Pancreas (tissue), 10 donors: ENCODE data around the gene DNAJA1. TPM values are rescaled to one million over a fixed set of nuclear protein-coding genes. Genes with fewer than 3 reads are reported as not detected.

Experiments
- ATAC-seq, 4 donors: fragments of 200-7000 bp; cut with Tn5 transposase; one replicate each; pipeline versions ENCODE4 v1.8.0 to v1.9.1; 2020; ENCODE audit warnings: mild to moderate bottlenecking in 4 of 4, moderate library complexity in 4 of 4
- DNase-seq, 6 donors: peaks; one replicate each; pipeline ENCODE4 v3.0.0-alpha.2; 2020
- FAIRE-seq: peaks from 2 replicates; lab custom pipeline; 2012; peaks lifted over from hg19 to GRCh38; lab: Jason Lieb, UNC
- H3K27ac ChIP-seq, 4 donors: fragments of 200-600 bp; sonication (generic); 1 replicate in 3 of 4; 2 replicates in 1 of 4; pipeline versions ENCODE4 v1.5.0 to v1.8.0; 2020
- H3K27me3 ChIP-seq, 4 donors: fragments of 200-600 bp; one replicate each; pipeline ENCODE4 v1.8.0; 2021
- H3K36me3 ChIP-seq, 3 donors: fragments of 200-600 bp; sonication (generic) in 1 of 3; one replicate each; pipeline versions ENCODE4 v1.5.0 to v1.8.0; 2020 to 2021
- H3K4me1 ChIP-seq, 3 donors: fragments of 200-600 bp; one replicate each; pipeline ENCODE4 v1.8.0; 2021
- H3K4me3 ChIP-seq, 4 donors: fragments of 200-600 bp; sonication (generic) in 2 of 4; one replicate each; pipeline versions ENCODE4 v1.5.0 to v1.8.0; 2020 to 2021
- H3K9me3 ChIP-seq, 4 donors: fragments of 200-600 bp; one replicate each; pipeline ENCODE4 v1.8.0; 2021
- WGBS, 2 donors: extraction: QIAGEN DNeasy Blood & Tissue Kit; methylation state at CpG; one replicate each; pipeline ENCODE4 v1.1.7; 2013; 5-methylcytosine and 5-hydroxymethylcytosine counted together
- intact Hi-C, 3 donors: fragments of 100-400 bp; cut with DNase I; formaldehyde crosslinking; loops; one replicate each; pipeline versions ENCODE4 v1.11.1 to v1.14.2; 2022
- polyA plus RNA-seq, 2 donors: library from polyadenylated mRNA; stranded (reverse); fragments of 200-250 nt; gene quantifications; one replicate each; pipeline ENCODE4 v1.2.3, GENCODE V29; 2013
- total RNA-seq, 6 donors: library from RNA; stranded (reverse); fragmentation: NEBNext Ultra II Directional in 4 of 6; extraction: Animal tissue kit (Norgen Biotek cat#: 25700) in 4 of 6; gene quantifications; one replicate each; pipeline versions ENCODE4 v1.2.1 to v1.2.4, GENCODE V29; 2021 to 2023
- TF ChIP-seq, protein P1 (sequence below), 4 donors: fragments of 200-600 bp; sonication (generic) in 3 of 4; IDR thresholded peaks; one replicate each; pipeline versions ENCODE4 v1.5.0 to v1.8.0; 2021; ENCODE audit warnings: antibody characterized with exemption in 4 of 4
- donor health status: healthy with polysubstance abuse.
- donor health status: DM: no; HTN: no; CAD: no; lungs with moderate emphysema.
- donor health status: DM: no; HTN: no; CAD: no.
- donor health status: control.
- donor health status: control.
- donor health status: Bipolar disorder and iron deficiency.
- donor health status: DM: yes; HTN: yes; CAD: no.
- donor health status: DM: no; HTN: no; CAD: no.
- donor health status: DM: no; HTN: no; CAD: no.
- donor health status: DM: yes; HTN: yes; CAD: no.

Gene DNAJA1
- total and polyA plus RNA-seq, 8 donors: 21.2 to 65.5 (median 34.4) TPM

- Histone ChIP-seq H3K4me1 (peaks cover 8 to 44% (median 40%) of the 10 kb centered on the region in 3 donors), H3K9me3 (no peaks in the 10 kb centered on the region), H3K27me3 (no peaks in the 10 kb centered on the region), H3K27ac (peak overlapping the region; percentile 95 to 100 (median 98)), H3K4me3 (peak overlapping the region; percentile 79 to 100 (median 100)), H3K36me3 (peaks cover 0 to 6% (median 3%) of the 10 kb centered on the region in 3 donors)
- intact Hi-C loops: no loop called here
- DNase-seq (peak; percentile 62 to 86 (median 70)), FAIRE-seq (no peak), ATAC-seq (peak; percentile 51 to 80 (median 70))
- 0 to 2% methylated on average over 25 to 36 of the region's 36 CpGs for WGBS, 2 donors
- TF ChIP-seq, protein P1, sequence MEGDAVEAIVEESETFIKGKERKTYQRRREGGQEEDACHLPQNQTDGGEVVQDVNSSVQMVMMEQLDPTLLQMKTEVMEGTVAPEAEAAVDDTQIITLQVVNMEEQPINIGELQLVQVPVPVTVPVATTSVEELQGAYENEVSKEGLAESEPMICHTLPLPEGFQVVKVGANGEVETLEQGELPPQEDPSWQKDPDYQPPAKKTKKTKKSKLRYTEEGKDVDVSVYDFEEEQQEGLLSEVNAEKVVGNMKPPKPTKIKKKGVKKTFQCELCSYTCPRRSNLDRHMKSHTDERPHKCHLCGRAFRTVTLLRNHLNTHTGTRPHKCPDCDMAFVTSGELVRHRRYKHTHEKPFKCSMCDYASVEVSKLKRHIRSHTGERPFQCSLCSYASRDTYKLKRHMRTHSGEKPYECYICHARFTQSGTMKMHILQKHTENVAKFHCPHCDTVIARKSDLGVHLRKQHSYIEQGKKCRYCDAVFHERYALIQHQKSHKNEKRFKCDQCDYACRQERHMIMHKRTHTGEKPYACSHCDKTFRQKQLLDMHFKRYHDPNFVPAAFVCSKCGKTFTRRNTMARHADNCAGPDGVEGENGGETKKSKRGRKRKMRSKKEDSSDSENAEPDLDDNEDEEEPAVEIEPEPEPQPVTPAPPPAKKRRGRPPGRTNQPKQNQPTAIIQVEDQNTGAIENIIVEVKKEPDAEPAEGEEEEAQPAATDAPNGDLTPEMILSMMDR (IDR thresholded peaks at IDR 0.05): no peak
Measured at GRCh38 chr9:33025572-33026342, 684 bp downstream of the DNAJA1 start.

DNA sequence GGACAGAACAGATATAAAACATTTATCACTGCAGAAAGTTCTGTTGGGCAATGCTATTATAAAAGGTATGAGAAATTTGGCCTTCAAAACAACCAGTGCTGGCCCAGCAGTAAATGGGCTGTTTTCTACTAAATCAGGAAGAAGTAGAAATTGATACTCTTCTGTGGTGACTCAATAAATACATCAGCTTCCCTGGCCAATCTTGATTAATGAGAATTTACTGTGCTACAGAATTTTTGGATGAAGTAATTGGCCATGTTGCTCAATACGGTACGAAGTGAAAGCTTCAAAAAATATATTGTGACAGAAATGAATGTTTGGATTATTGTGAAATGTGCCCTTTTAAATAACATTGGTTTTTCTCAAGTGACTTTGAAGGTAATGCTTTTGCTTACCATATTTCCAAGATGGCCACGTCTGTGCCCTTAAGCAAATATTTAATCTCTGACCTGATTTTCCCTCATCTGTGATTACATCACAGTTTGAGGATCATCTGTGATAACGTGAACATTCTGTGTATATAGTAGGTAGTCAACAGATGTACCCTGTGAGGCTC, 4.2 kb downstream of the DNAJA1 start:
- Histone ChIP-seq H3K4me3 (no peak overlapping the region), H3K9me3 (no peaks in the 10 kb centered on the region), H3K36me3 (peaks cover 3 to 32% (median 14%) of the 10 kb centered on the region in 3 donors), H3K27me3 (no peaks in the 10 kb centered on the region), H3K4me1 (peaks cover 8 to 51% (median 36%) of the 10 kb centered on the region in 3 donors), H3K27ac (peak overlapping the region in 2 of 4 donors; percentile 21 to 24)
- ATAC-seq (no peak), DNase-seq (no peak), FAIRE-seq (no peak)
- TF ChIP-seq, protein P1 (IDR thresholded peaks at IDR 0.05): no peak
- 8 to 11% methylated on average over 4 of the region's 4 CpGs for WGBS, 2 donors
- intact Hi-C loops: no loop called here

GRCh38 chr9:33030285-33030684, 5.2 kb downstream of the DNAJA1 start:
- DNase-seq: no peak
- intact Hi-C loops: no loop called here
- peaks cover 8 to 51% (median 36%) of the 10 kb centered on the region in 3 donors for H3K4me1 ChIP-seq
- peaks cover 3 to 41% (median 23%) of the 10 kb centered on the region in 3 donors for H3K36me3 ChIP-seq
- H3K4me3 ChIP-seq: no peak overlapping the region
- whole genome bisulfite sequencing, 2 donors: 83 to 87% methylated on average over 5 of the region's 5 CpGs
- ATAC-seq: no peak
- no peak overlapping the region for H3K27ac ChIP-seq
- no peaks in the 10 kb centered on the region for H3K9me3 ChIP-seq
- no peaks in the 10 kb centered on the region for H3K27me3 ChIP-seq
- TF ChIP-seq, protein P1 (IDR thresholded peaks at IDR 0.05): no peak
- no peak for FAIRE-seq

DNA sequence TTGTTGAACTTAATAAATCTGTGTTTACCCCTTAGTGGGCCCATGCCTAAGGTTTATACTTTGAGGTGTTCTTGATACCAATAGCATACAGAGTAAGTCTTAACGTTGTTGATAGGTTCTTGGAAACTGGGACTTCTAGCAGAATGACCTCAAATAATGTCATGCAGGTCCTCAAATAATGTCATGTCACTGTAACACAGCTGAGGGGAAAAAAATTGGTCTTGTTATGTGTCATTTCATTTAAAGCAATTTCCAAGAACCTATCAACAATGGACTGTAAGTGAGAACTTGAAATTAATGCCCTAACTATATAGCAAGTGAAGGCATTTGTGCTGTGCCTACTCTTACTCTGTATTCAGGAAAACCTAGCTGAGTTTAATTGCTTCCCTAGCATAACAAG, 7.2 kb downstream of the DNAJA1 start:
- Histone ChIP-seq H3K4me3 (no peak overlapping the region), H3K4me1 (peaks cover 4 to 42% (median 25%) of the 10 kb centered on the region in 3 donors), H3K27me3 (no peaks in the 10 kb centered on the region), H3K9me3 (no peaks in the 10 kb centered on the region), H3K36me3 (peaks cover 10 to 61% (median 40%) of the 10 kb centered on the region in 3 donors), H3K27ac (no peak overlapping the region)
- TF ChIP-seq, protein P1 (IDR thresholded peaks at IDR 0.05): no peak
- FAIRE-seq: no peak
- no peak for DNase-seq
- intact Hi-C loops: no loop called here
- WGBS, 2 donors: 38 to 50% methylated on average over 1 of the region's 1 CpG
- no peak for ATAC-seq
